Fibroblast of gingiva (primary cell): Measurements from ENCODE around the gene FOXRED1.
A peak's percentile ranks its signal among the peaks of the same experiment; 100 is the strongest.
"Not testable (repeated sequence)": the region's sequence is repeated elsewhere in the genome, so short reads cannot be mapped to it uniquely, and the experiment has no call there.

Source experiments
- DNase-seq: peaks from one replicate; pipeline ENCODE4 v3.0.0-alpha.2; 2011; ENCODE audit warnings: low read depth

The FOXRED1 gene

GRCh38 chr11:126268708-126269579 is at the start of gene FOXRED1, which contains the start of gene SRPRA:
TSS of gene FOXRED1 (plus strand) at chr11:126269154. CDS start at chr11:126269207, 53 bp downstream.
TSS of gene SRPRA (minus strand) at chr11:126268895. CDS start at chr11:126268804, 91 bp downstream.
- DNase-seq, result peak; percentile 99

- DNase-seq, result no peak
Observed at GRCh38 chr11:126219547-126219946, 49.4 kb upstream of the FOXRED1 start.

- no peak for DNase-seq
Observed at GRCh38 chr11:126224647-126225294, 44.2 kb upstream of the FOXRED1 start.

- no peak for DNase-seq
Observed at GRCh38 chr11:126225295-126225665, 43.7 kb upstream of the FOXRED1 start.

- no peak for DNase-seq
Observed at GRCh38 chr11:126226334-126227084, 42.4 kb upstream of the FOXRED1 start.

GRCh38 chr11:126229858-126230540 is 39.0 kb upstream of the FOXRED1 start:
- peak; percentile 31 for DNase-seq

GRCh38 chr11:126231725-126232459 is 37.1 kb upstream of the FOXRED1 start:
- peak; percentile 27 for DNase-seq

- DNase-seq, result no peak
Observed at GRCh38 chr11:126232683-126233082, 36.3 kb upstream of the FOXRED1 start.

GRCh38 chr11:126233391-126233790 is 35.6 kb upstream of the FOXRED1 start:
- no peak for DNase-seq

- no peak for DNase-seq
Observed at GRCh38 chr11:126246636-126247035, 22.3 kb upstream of the FOXRED1 start.

GRCh38 chr11:126253265-126253664 is 15.7 kb upstream of the FOXRED1 start:
- DNase-seq, result no peak

GRCh38 chr11:126254819-126255218 is 14.1 kb upstream of the FOXRED1 start:
- no peak for DNase-seq

- not testable (repeated sequence) for DNase-seq
Observed at GRCh38 chr11:126255507-126255906, 13.4 kb upstream of the FOXRED1 start.

- DNase-seq, result no peak
Observed at GRCh38 chr11:126256216-126256615, 12.7 kb upstream of the FOXRED1 start.

- DNase-seq, result no peak
Observed at GRCh38 chr11:126257144-126257543, 11.8 kb upstream of the FOXRED1 start.

- peak; percentile 38 for DNase-seq
Observed at GRCh38 chr11:126257764-126258163, 11.2 kb upstream of the FOXRED1 start.

- DNase-seq, result no peak
Observed at GRCh38 chr11:126262216-126262615, 6.7 kb upstream of the FOXRED1 start.

GRCh38 chr11:126263489-126263888 is 5.5 kb upstream of the FOXRED1 start:
- no peak for DNase-seq

GRCh38 chr11:126265811-126266210 is 3.1 kb upstream of the FOXRED1 start:
- peak; percentile 28 for DNase-seq

GRCh38 chr11:126267650-126268049 is 1.3 kb upstream of the FOXRED1 start:
- no peak for DNase-seq

GRCh38 chr11:126268361-126268707 is 620 bp upstream of the FOXRED1 start:
- no peak for DNase-seq
